ENCODE measurements around the gene TMEM223.
A peak's percentile ranks its signal among the peaks of the same experiment; 100 is the strongest.
"Not testable (repeated sequence)": the region's sequence is repeated elsewhere in the genome, so short reads cannot be mapped to it uniquely, and the experiment has no call there.

TMEM223 gene

GRCh38 chr11:62801071-62801470 is 9.3 kb upstream of the TMEM223 start:
- DNase-seq (ENCODE audit: low read depth): no peak

GRCh38 chr11:62799486-62799885 is 7.7 kb upstream of the TMEM223 start:
- no peak for DNase-seq (ENCODE audit: low read depth)

- DNase-seq (ENCODE audit: low read depth): no peak
Measured at GRCh38 chr11:62796281-62796680, 4.5 kb upstream of the TMEM223 start.

- no peak for DNase-seq (ENCODE audit: low read depth)
Measured at GRCh38 chr11:62794201-62794775, 2.5 kb upstream of the TMEM223 start.

- no peak for DNase-seq (ENCODE audit: low read depth)
Measured at GRCh38 chr11:62792202-62792575, 383 bp upstream of the TMEM223 start.

GRCh38 chr11:62789576-62789975 is 2.2 kb downstream of the TMEM223 start:
- no peak for DNase-seq (ENCODE audit: low read depth)

GRCh38 chr11:62788991-62789390 is 2.8 kb downstream of the TMEM223 start:
- DNase-seq (ENCODE audit: low read depth): no peak

- peak; percentile 94 for DNase-seq (ENCODE audit: low read depth)
Measured at GRCh38 chr11:62787005-62787759, 4.6 kb downstream of the TMEM223 start, which contains the start of gene TMEM179B. TMEM179B (plus strand) TSS chr11:62787402; CDS start chr11:62787432, 30 bp downstream.

GRCh38 chr11:62786318-62787004 is 5.3 kb downstream of the TMEM223 start:
- peak; percentile 69 for DNase-seq (ENCODE audit: low read depth)

- DNase-seq (ENCODE audit: low read depth): no peak
Measured at GRCh38 chr11:62782753-62783152, 9.1 kb downstream of the TMEM223 start.

GRCh38 chr11:62778441-62778840 is 13.4 kb downstream of the TMEM223 start:
- DNase-seq (ENCODE audit: low read depth): no peak

- DNase-seq (ENCODE audit: low read depth): no peak
Measured at GRCh38 chr11:62777389-62777788, 14.4 kb downstream of the TMEM223 start.

- no peak for DNase-seq (ENCODE audit: low read depth)
Measured at GRCh38 chr11:62775646-62776045, 16.2 kb downstream of the TMEM223 start.

- no peak for DNase-seq (ENCODE audit: low read depth)
Measured at GRCh38 chr11:62774407-62774806, 17.4 kb downstream of the TMEM223 start.

GRCh38 chr11:62771144-62772021 is 20.4 kb downstream of the TMEM223 start, which contains the start of gene TAF6L:
TAF6L (plus strand) TSS chr11:62771396; CDS start chr11:62775784, 4,388 bp downstream.
- peak; percentile 92 for DNase-seq (ENCODE audit: low read depth)

GRCh38 chr11:62770778-62771143 is 21.0 kb downstream of the TMEM223 start:
- no peak for DNase-seq (ENCODE audit: low read depth)

GRCh38 chr11:62760867-62761227 is 31.0 kb downstream of the TMEM223 start:
- DNase-seq (ENCODE audit: low read depth): not testable (repeated sequence)

- no peak for DNase-seq (ENCODE audit: low read depth)
Measured at GRCh38 chr11:62757846-62758788, 33.7 kb downstream of the TMEM223 start.

- DNase-seq (ENCODE audit: low read depth): no peak
Measured at GRCh38 chr11:62755086-62755615, 36.7 kb downstream of the TMEM223 start.

GRCh38 chr11:62753736-62754603 is 37.8 kb downstream of the TMEM223 start, which contains the start of gene ZBTB3:
ZBTB3 (minus strand) TSS chr11:62754160; CDS start chr11:62753664, 496 bp downstream.
- DNase-seq (ENCODE audit: low read depth): peak; percentile 99
